ENCODE measurements around the gene ZNF786. TPM values are rescaled to one million over a fixed set of nuclear protein-coding genes. Genes with fewer than 3 reads are reported as not detected.
A peak's percentile ranks its signal among the peaks of the same experiment; 100 is the strongest.
"Not testable (repeated sequence)": the region's sequence is repeated elsewhere in the genome, so short reads cannot be mapped to it uniquely, and the experiment has no call there.

Gene ZNF786
- total RNA-seq, 2 donors from 2014 or later: 9.3 to 12.8 TPM

DNA sequence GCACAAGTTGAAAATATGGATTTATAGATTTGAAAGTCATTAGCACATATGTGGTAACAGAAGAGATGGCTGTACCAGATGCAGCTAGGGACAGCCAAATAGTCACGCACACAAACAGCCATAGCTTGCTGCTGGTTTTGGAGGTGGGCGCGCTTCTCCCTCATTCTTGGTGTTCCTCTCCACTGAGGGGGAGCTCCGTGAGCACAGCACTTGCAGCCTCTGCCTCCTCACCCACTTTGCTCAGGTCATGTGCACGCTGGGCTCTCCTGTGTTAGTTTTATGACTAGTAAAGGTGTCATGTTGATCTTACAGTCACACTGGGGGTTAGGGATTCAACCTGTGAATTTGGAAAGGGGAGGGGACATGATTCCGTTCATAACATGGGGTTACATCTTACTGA is 8.5 kb upstream of the ZNF786 start:
- no peak overlapping the region for H3K4me3 ChIP-seq
- no peak for DNase-seq (ENCODE audit: low spot score)
- intact Hi-C loops (cut with DNase I): loop anchor here (10.0 kb wide), 1 partner anchor 214 kb away; the partner anchor contains the start of gene EZH2
- H3K27ac ChIP-seq: no peak overlapping the region
- no peaks in the 10 kb centered on the region for H3K4me1 ChIP-seq (replicated peaks)
- H3K27me3 ChIP-seq (replicated peaks; ENCODE audit: insufficient read depth): no peaks in the 10 kb centered on the region
- H3K36me3 ChIP-seq: no peaks in the 10 kb centered on the region
- no peaks in the 10 kb centered on the region for H3K9me3 ChIP-seq
- TF ChIP-seq, protein P1, sequence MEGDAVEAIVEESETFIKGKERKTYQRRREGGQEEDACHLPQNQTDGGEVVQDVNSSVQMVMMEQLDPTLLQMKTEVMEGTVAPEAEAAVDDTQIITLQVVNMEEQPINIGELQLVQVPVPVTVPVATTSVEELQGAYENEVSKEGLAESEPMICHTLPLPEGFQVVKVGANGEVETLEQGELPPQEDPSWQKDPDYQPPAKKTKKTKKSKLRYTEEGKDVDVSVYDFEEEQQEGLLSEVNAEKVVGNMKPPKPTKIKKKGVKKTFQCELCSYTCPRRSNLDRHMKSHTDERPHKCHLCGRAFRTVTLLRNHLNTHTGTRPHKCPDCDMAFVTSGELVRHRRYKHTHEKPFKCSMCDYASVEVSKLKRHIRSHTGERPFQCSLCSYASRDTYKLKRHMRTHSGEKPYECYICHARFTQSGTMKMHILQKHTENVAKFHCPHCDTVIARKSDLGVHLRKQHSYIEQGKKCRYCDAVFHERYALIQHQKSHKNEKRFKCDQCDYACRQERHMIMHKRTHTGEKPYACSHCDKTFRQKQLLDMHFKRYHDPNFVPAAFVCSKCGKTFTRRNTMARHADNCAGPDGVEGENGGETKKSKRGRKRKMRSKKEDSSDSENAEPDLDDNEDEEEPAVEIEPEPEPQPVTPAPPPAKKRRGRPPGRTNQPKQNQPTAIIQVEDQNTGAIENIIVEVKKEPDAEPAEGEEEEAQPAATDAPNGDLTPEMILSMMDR (IDR thresholded peaks at IDR 0.05): no peak
- TF ChIP-seq POLR2AphosphoS5 (IDR thresholded peaks at IDR 0.05) (no peak), POLR2A (IDR thresholded peaks at IDR 0.05) (no peak)
- 87% methylated on average over 6 of the region's 6 CpGs for WGBS

DNA sequence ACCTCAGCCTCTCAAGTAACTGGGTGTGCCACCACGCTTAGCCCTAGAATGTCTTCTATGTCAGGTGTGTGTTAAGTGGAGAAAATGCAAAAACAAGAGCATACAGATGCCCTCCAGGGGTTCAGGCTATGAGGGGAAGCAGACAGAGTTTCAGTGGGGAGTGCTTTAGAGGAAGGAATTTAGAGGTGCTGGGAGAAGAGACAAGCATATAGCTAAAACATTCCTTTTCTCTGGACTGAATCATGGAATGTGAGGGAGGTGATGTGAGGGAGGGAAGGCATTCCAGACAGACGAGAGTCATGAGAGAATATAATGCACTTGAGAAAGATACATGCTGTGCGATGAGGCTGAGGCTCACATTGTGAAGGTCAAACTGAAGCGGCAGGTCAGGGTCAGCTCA is 6.6 kb upstream of the ZNF786 start:
- H3K27ac ChIP-seq: no peak overlapping the region
- no peaks in the 10 kb centered on the region for H3K4me1 ChIP-seq (replicated peaks)
- intact Hi-C loops (cut with DNase I): loop anchor here (10.0 kb wide), 1 partner anchor 212 kb away; the partner anchor contains the start of gene EZH2
- WGBS: 81% methylated on average over 4 of the region's 4 CpGs
- H3K4me3 ChIP-seq: no peak overlapping the region
- no peak for DNase-seq (ENCODE audit: low spot score)
- no peaks in the 10 kb centered on the region for H3K9me3 ChIP-seq
- H3K36me3 ChIP-seq: no peaks in the 10 kb centered on the region
- H3K27me3 ChIP-seq (replicated peaks; ENCODE audit: insufficient read depth): no peaks in the 10 kb centered on the region
- no peak for TF ChIP-seq POLR2AphosphoS5 (IDR thresholded peaks at IDR 0.05)

DNA sequence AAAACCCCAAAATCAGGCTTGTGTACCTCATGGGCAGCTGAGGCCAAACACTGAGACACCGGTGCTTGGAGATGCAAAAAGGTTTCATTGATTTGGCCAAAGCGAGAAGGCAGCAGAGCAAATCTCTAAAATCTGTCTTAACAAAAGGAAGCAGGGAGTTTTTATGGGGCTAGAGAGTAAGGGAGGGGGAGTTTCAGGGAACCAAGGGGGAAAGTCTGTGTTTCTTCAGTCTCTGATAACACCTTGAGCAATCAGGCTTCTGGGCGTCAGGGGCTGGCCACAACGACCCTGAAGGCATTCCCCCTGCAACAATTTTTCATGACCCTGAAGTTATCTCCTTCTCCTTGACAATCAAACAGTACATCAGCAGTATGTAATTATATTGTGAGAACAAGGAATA is 2.7 kb upstream of the ZNF786 start:
- TF ChIP-seq POLR2AphosphoS5 (IDR thresholded peaks at IDR 0.05) (no peak), POLR2A (IDR thresholded peaks at IDR 0.05) (no peak)
- TF ChIP-seq, protein P1 (IDR thresholded peaks at IDR 0.05): no peak
- Histone ChIP-seq H3K27ac (no peak overlapping the region), H3K4me1 (replicated peaks) (no peaks in the 10 kb centered on the region), H3K4me3 (no peak overlapping the region), H3K36me3 (no peaks in the 10 kb centered on the region), H3K27me3 (replicated peaks; ENCODE audit: insufficient read depth) (no peaks in the 10 kb centered on the region), H3K9me3 (no peaks in the 10 kb centered on the region)
- no peak for DNase-seq (ENCODE audit: low spot score)
- WGBS: 26% methylated on average over 4 of the region's 4 CpGs
- intact Hi-C loops (cut with DNase I): loop anchor here (10.0 kb wide), 1 partner anchor 208 kb away; the partner anchor contains the start of gene EZH2

DNA sequence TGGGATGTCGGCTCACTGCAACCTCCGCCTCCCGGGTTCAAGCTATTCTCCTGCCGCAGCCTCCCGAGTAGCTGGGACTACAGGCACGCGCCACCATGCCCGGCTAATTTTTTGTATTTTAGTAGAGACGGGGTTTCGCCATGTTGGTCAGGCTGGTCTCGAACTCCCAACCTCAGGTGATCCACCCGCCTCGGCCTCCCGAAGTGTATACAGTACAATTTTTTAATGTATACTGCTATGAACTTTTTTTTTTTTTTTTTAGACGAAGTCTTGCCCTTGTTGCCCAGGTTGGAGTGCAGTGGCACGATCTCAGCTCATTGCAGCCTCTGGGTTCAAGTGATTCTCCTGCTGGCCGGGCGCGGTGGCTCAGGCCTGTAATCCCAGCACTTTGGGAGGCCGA is 1.7 kb upstream of the ZNF786 start:
- intact Hi-C loops (cut with DNase I): loop anchor here (10.0 kb wide), 1 partner anchor 207 kb away; the partner anchor contains the start of gene EZH2
- WGBS: 97% methylated on average over 20 of the region's 20 CpGs
- not testable (repeated sequence) for H3K9me3 ChIP-seq; H3K4me3 ChIP-seq; H3K36me3 ChIP-seq; H3K4me1 ChIP-seq (replicated peaks); H3K27me3 ChIP-seq (replicated peaks; ENCODE audit: insufficient read depth); DNase-seq (ENCODE audit: low spot score)
- peak overlapping the region in 1 of 2 donors; percentile 98 for H3K27ac ChIP-seq

DNA sequence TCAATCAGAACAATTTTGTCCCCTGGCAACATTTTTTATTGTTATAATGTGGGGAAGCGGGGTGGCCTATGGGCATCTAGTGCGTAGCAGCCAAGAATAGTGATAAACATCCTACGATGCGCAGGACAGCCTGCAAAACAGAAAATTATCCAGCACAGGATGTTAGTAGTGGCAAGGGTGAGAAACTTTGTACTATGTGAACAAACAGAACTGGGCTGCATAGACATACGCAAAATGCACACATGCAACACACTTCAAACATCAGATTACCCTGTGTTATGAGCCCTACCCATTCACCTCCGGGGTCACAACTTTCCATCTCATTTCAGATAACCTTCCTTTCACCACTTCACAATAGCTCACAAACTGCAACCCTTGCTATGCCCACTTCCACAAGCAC is 3.1 kb downstream of the ZNF786 start:
- intact Hi-C loops (cut with DNase I): no loop called here
- DNase-seq (ENCODE audit: low spot score): no peak
- no peaks in the 10 kb centered on the region for H3K4me1 ChIP-seq (replicated peaks)
- no peaks in the 10 kb centered on the region for H3K27me3 ChIP-seq (replicated peaks; ENCODE audit: insufficient read depth)
- H3K27ac ChIP-seq: no peak overlapping the region
- WGBS: 96% methylated on average over 6 of the region's 6 CpGs
- TF ChIP-seq, protein P1 (IDR thresholded peaks at IDR 0.05): no peak
- TF ChIP-seq POLR2AphosphoS5 (IDR thresholded peaks at IDR 0.05): no peak
- no peak for TF ChIP-seq POLR2A (IDR thresholded peaks at IDR 0.05)
- H3K9me3 ChIP-seq: no peaks in the 10 kb centered on the region
- H3K4me3 ChIP-seq: no peak overlapping the region
- no peaks in the 10 kb centered on the region for H3K36me3 ChIP-seq

DNA sequence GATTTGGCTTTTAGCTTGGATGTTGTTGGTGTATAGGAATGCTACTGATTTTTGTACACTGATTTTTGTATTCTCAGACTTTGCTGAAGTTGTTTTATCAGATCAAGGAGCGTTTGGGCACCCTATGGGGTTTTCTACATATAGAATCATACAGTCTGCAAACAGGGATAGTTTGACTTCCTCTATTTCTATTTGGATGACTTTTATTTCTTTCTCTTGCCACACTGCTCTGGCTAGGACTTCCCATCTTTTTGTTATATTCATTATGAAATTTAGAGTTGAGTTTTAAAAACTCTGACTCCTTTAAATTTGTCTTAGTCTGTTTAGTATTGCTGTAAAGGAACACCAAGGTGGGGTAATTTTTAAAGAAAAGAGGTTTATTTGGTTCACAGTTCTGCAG is 4.7 kb downstream of the ZNF786 start:
- DNase-seq (ENCODE audit: low spot score): no peak
- Histone ChIP-seq H3K4me3 (no peak overlapping the region), H3K27me3 (replicated peaks; ENCODE audit: insufficient read depth) (no peaks in the 10 kb centered on the region), H3K9me3 (no peaks in the 10 kb centered on the region), H3K36me3 (no peaks in the 10 kb centered on the region), H3K27ac (no peak overlapping the region), H3K4me1 (replicated peaks) (no peaks in the 10 kb centered on the region)
- 75% methylated on average over 1 of the region's 1 CpG for WGBS
- intact Hi-C loops (cut with DNase I): no loop called here
- TF ChIP-seq, protein P1 (IDR thresholded peaks at IDR 0.05): no peak
- TF ChIP-seq POLR2A (IDR thresholded peaks at IDR 0.05) (no peak), POLR2AphosphoS5 (IDR thresholded peaks at IDR 0.05) (no peak)

All from prostate gland (tissue), 2 donors.